Keratinocyte (primary cell): Measurements from ENCODE around the gene UBE2I.

ENCODE experiments used
- EZH2 ChIP-seq: IDR thresholded peaks from one replicate; pipeline ENCODE4 v1.6.1; 2012; ENCODE audit warnings: inconsistent platforms, mild to moderate bottlenecking, low read length, moderate library complexity
- TF ChIP-seq, protein P1 (sequence below), 3 experiments: IDR thresholded peaks in 1 of 3; conservative IDR thresholded peaks in 1 of 3; optimal IDR thresholded peaks in 1 of 3; 2 replicates in 2 of 3; 3 replicates in 1 of 3; pipeline versions ENCODE3 to v1.5.1; 2011; ENCODE audit warnings: low read length in 3 of 3, mild to moderate bottlenecking in 3 of 3, moderate library complexity in 2 of 3, control low read depth in 1 of 3, inconsistent platforms in 1 of 3; ENCODE audit not compliant: insufficient read depth in 2 of 3; ENCODE audit errors: extremely low read depth in 1 of 3

- TF ChIP-seq, protein P1, sequence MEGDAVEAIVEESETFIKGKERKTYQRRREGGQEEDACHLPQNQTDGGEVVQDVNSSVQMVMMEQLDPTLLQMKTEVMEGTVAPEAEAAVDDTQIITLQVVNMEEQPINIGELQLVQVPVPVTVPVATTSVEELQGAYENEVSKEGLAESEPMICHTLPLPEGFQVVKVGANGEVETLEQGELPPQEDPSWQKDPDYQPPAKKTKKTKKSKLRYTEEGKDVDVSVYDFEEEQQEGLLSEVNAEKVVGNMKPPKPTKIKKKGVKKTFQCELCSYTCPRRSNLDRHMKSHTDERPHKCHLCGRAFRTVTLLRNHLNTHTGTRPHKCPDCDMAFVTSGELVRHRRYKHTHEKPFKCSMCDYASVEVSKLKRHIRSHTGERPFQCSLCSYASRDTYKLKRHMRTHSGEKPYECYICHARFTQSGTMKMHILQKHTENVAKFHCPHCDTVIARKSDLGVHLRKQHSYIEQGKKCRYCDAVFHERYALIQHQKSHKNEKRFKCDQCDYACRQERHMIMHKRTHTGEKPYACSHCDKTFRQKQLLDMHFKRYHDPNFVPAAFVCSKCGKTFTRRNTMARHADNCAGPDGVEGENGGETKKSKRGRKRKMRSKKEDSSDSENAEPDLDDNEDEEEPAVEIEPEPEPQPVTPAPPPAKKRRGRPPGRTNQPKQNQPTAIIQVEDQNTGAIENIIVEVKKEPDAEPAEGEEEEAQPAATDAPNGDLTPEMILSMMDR (optimal IDR thresholded peaks at IDR 0.05 in 1 of 3, IDR thresholded peaks at IDR 0.05 in 1 of 3, conservative IDR thresholded peaks at IDR 0.05 in 1 of 3; ENCODE audit: extremely low read depth in 1 of 3, insufficient read depth in 2 of 3, low read length in 3 of 3) = no peak
- no peak for TF ChIP-seq EZH2
Measured at GRCh38 chr16:1362807-1363206, 53.4 kb downstream of the UBE2I start.
